Activated CD4-positive, alpha-beta memory T cell treated with anti-CD3 and anti-CD28 coated beads for 36 hours (primary cell): ENCODE data around the gene INCA1. TPM values are rescaled to one million over a fixed set of nuclear protein-coding genes. Genes with fewer than 3 reads are reported as not detected.

Experiments
- CTCF ChIA-PET: fragments of 350-600 bp; sonication (Branson Sonifier 250); formaldehyde crosslinking; loops from one replicate; lab custom pipeline; 2021; ENCODE audit warnings: antibody characterized with exemption, inconsistent platforms; lab: Charles Lee
- POLR2A ChIA-PET: fragments of 350-600 bp; sonication (Branson Sonifier 250); formaldehyde crosslinking; loops from one replicate; lab custom pipeline; 2021; ENCODE audit warnings: antibody characterized with exemption; lab: Charles Lee
- DNase-seq: peaks from one replicate; pipeline ENCODE4 v3.0.0-alpha.2; 2020
- H3K27ac Mint-ChIP-seq: one replicate; pipeline ENCODE4 v1.8.0; 2021; ENCODE audit warnings: mixed read lengths
- H3K27me3 Mint-ChIP-seq: one replicate; pipeline ENCODE4 v1.8.0; 2021; ENCODE audit warnings: mixed read lengths
- H3K36me3 Mint-ChIP-seq: one replicate; pipeline ENCODE4 v1.8.0; 2021; ENCODE audit warnings: mixed read lengths
- H3K4me1 Mint-ChIP-seq: one replicate; pipeline ENCODE4 v1.8.0; 2021; ENCODE audit warnings: low read depth, mixed read lengths
- H3K4me3 Mint-ChIP-seq: one replicate; pipeline ENCODE4 v1.8.0; 2021; ENCODE audit warnings: mild to moderate bottlenecking, mixed read lengths
- H3K9me3 Mint-ChIP-seq: one replicate; pipeline ENCODE4 v1.8.0; 2021; ENCODE audit warnings: mixed read lengths
- intact Hi-C: fragments of 100-400 bp; cut with micrococcal nuclease; formaldehyde crosslinking; loops from one replicate; pipeline ENCODE4 v1.15.1; 2023
- microRNA-seq: library from miRNA; unstranded; fragments of <30 nt; microRNA quantifications from one replicate; pipeline ENCODE4 v1.2.0, GENCODE V29; 2022; ENCODE audit warnings: borderline number of aligned reads, borderline microRNAs expressed, borderline replicate concordance
- total RNA-seq, 2 experiments: library from RNA; stranded (reverse); gene quantifications; one replicate each; pipeline ENCODE4 v1.2.3, GENCODE V29; 2021

Gene INCA1
- total RNA-seq, 2 experiments from 2014 or later, result 0.40 TPM; not detected in 1

- intact Hi-C loops, result loop anchor here (2.0 to 10.0 kb wide), 6 partner anchors 38 to 796 kb away; partner anchors contain the start of genes ARRB2, CAMTA2, CHRNE and CYB5D2
- H3K9me3 Mint-ChIP-seq, result no peaks in the 10 kb centered on the region
- DNase-seq, result no peak
- H3K27me3 Mint-ChIP-seq, result peaks cover 1% of the 10 kb centered on the region
- peak overlapping the region; percentile 95 for H3K27ac Mint-ChIP-seq
- CTCF ChIA-PET, result interaction anchor here (1.6 to 2.1 kb wide), 2 partner anchors 26 to 42 kb away, joined by 5 read pairs; partner anchors contain the start of genes C17orf107 and SPAG7
- POLR2A ChIA-PET, result interaction anchor here (1.0 to 21.0 kb wide), 4 partner anchors 9 to 56 kb away, joined by 3 to 346 read pairs (median 35); partner anchors contain the start of genes ENO3, INCA1, KIF1C and PFN1
- peak overlapping the region; percentile 90 for H3K4me3 Mint-ChIP-seq
- H3K4me1 Mint-ChIP-seq, result peaks cover 58% of the 10 kb centered on the region
- H3K36me3 Mint-ChIP-seq, result peaks cover 72% of the 10 kb centered on the region
Measured at GRCh38 chr17:4941319-4941610, 56.1 kb downstream of the INCA1 start.

GRCh38 chr17:4940555-4941318 is 56.6 kb downstream of the INCA1 start:
- intact Hi-C loops, result loop anchor here (1.0 to 10.0 kb wide), 8 partner anchors 8 to 796 kb away; partner anchors contain the start of genes ARRB2, CAMTA2, CHRNE and CYB5D2
- peak overlapping the region; percentile 95 for H3K27ac Mint-ChIP-seq
- peaks cover 1% of the 10 kb centered on the region for H3K27me3 Mint-ChIP-seq
- H3K4me3 Mint-ChIP-seq, result peak overlapping the region; percentile 90
- peaks cover 70% of the 10 kb centered on the region for H3K36me3 Mint-ChIP-seq
- H3K9me3 Mint-ChIP-seq, result no peaks in the 10 kb centered on the region
- DNase-seq, result peak; percentile 70
- ChIA-PET CTCF (interaction anchor here (0.8 to 2.4 kb wide), 14 partner anchors 11 to 231 kb away, joined by 3 to 13 read pairs (median 4); partner anchors contain the start of genes C17orf107, CHRNE, GLTPD2 and SPAG7), POLR2A (interaction anchor here (0.6 to 21.0 kb wide), 12 partner anchors 9 to 481 kb away, joined by 3 to 346 read pairs (median 6); partner anchors contain the start of genes C17orf107, CAMTA2, ENO3 and INCA1)
- H3K4me1 Mint-ChIP-seq, result peaks cover 55% of the 10 kb centered on the region

- H3K36me3 Mint-ChIP-seq, result peaks cover 64% of the 10 kb centered on the region
- peaks cover 1% of the 10 kb centered on the region for H3K27me3 Mint-ChIP-seq
- POLR2A ChIA-PET, result interaction anchor here (0.6 to 21.0 kb wide), 12 partner anchors 10 to 481 kb away, joined by 3 to 346 read pairs (median 6); partner anchors contain the start of genes C17orf107, CAMTA2, ENO3 and INCA1
- no peaks in the 10 kb centered on the region for H3K9me3 Mint-ChIP-seq
- intact Hi-C loops, result loop anchor here (1.0 to 10.0 kb wide), 9 partner anchors 8 to 795 kb away; partner anchors contain the start of genes ARRB2, CAMTA2, CHRNE and CYB5D2
- peak; percentile 97 for DNase-seq
- CTCF ChIA-PET, result interaction anchor here (0.8 to 2.4 kb wide), 16 partner anchors 11 to 230 kb away, joined by 3 to 13 read pairs (median 4); partner anchors contain the start of genes C17orf107, CAMTA2, CHRNE and GLTPD2
- peak within 1 kb of the TSS; percentile 90 for H3K4me3 Mint-ChIP-seq
- peak within 1 kb of the TSS; percentile 95 for H3K27ac Mint-ChIP-seq
- H3K4me1 Mint-ChIP-seq, result peaks cover 47% of the 10 kb centered on the region
Measured at GRCh38 chr17:4939796-4940554, 57.3 kb downstream of the INCA1 start, which contains the start of the genes RNF167 and SLC25A11. Gene RNF167 (plus strand): TSS chr17:4940268. CDS start chr17:4940910, 642 bp downstream. Gene SLC25A11 (minus strand): TSS chr17:4940046. CDS start chr17:4939910, 136 bp downstream.

GRCh38 chr17:4939546-4939795 is 57.9 kb downstream of the INCA1 start:
- intact Hi-C loops, result loop anchor here (1.0 kb wide), 1 partner anchor 30 kb away; no protein-coding TSS in a partner anchor
- ChIA-PET CTCF (interaction anchor here (0.8 to 2.4 kb wide), 12 partner anchors 19 to 230 kb away, joined by 3 to 13 read pairs (median 5); partner anchors contain the start of genes C17orf107, CAMTA2, CHRNE and GLTPD2), POLR2A (interaction anchor here (1.1 to 21.0 kb wide), 10 partner anchors 10 to 302 kb away, joined by 3 to 346 read pairs (median 6); partner anchors contain the start of genes C17orf107, CAMTA2, ENO3 and INCA1)
- H3K4me1 Mint-ChIP-seq, result peaks cover 45% of the 10 kb centered on the region
- no peak for DNase-seq
- H3K36me3 Mint-ChIP-seq, result peaks cover 59% of the 10 kb centered on the region
- peak overlapping the region; percentile 95 for H3K27ac Mint-ChIP-seq
- peak overlapping the region; percentile 90 for H3K4me3 Mint-ChIP-seq
- no peaks in the 10 kb centered on the region for H3K9me3 Mint-ChIP-seq
- H3K27me3 Mint-ChIP-seq, result peaks cover 1% of the 10 kb centered on the region

- ChIA-PET CTCF (interaction anchor here (0.8 to 2.4 kb wide), 9 partner anchors 19 to 229 kb away, joined by 3 to 13 read pairs (median 5); partner anchors contain the start of genes CAMTA2, CHRNE and SPAG7), POLR2A (interaction anchor here (1.1 to 21.0 kb wide), 9 partner anchors 11 to 303 kb away, joined by 3 to 346 read pairs (median 7); partner anchors contain the start of genes C17orf107, CAMTA2, ENO3 and PFN1)
- intact Hi-C loops, result loop anchor here (1.0 kb wide), 1 partner anchor 30 kb away; no protein-coding TSS in a partner anchor
- Mint-ChIP-seq H3K4me1 (peaks cover 45% of the 10 kb centered on the region), H3K9me3 (no peaks in the 10 kb centered on the region), H3K4me3 (peak overlapping the region; percentile 90), H3K27me3 (peaks cover 1% of the 10 kb centered on the region), H3K36me3 (peaks cover 55% of the 10 kb centered on the region), H3K27ac (peak overlapping the region; percentile 95)
- DNase-seq, result no peak
Measured at GRCh38 chr17:4938688-4939545, 58.4 kb downstream of the INCA1 start.

Small RNAs within 50 kb of the gene (microRNA-seq; reads per million reads assigned to microRNA genes)
- gene MIR6864, result 2.0 reads per million
- not detected for gene MIR6865

Other genes with a start within 250 kb of the INCA1 start
- gene TM4SF5, start 225.6 kb downstream of the INCA1 start, total RNA-seq, result not detected
- not detected for gene VMO1, start 211.2 kb downstream of the INCA1 start, total RNA-seq
- gene GLTPD2, start 208.6 kb downstream of the INCA1 start, total RNA-seq, result not detected
- 100 to 1,000 TPM; 165 to 177 TPM for gene PSMB6, start 201.4 kb downstream of the INCA1 start, total RNA-seq
- 10 to 100 TPM; 15.8 to 19.3 TPM for gene PLD2, start 190.4 kb downstream of the INCA1 start, total RNA-seq
- 10 to 100 TPM; 67.5 to 79.3 TPM for gene MINK1, start 164.2 kb downstream of the INCA1 start, total RNA-seq
- gene C17orf107, start 98.0 kb downstream of the INCA1 start, total RNA-seq, result 1 to 10 TPM; 2.3 to 2.5 TPM
- under 1 TPM; 0.45 to 0.56 TPM for gene CHRNE, start 94.4 kb downstream of the INCA1 start, total RNA-seq
- gene GP1BA, start 65.2 kb downstream of the INCA1 start, total RNA-seq, result not detected
- 10 to 100 TPM; 70.5 to 72.5 TPM for gene SLC25A11, start 57.5 kb downstream of the INCA1 start, total RNA-seq
- gene RNF167, start 57.3 kb downstream of the INCA1 start, total RNA-seq, result 100 to 1,000 TPM; 130 to 157 TPM
- gene PFN1, start 49.0 kb downstream of the INCA1 start, total RNA-seq, result 1,000 to 10,000 TPM; 1,907 to 1,923 TPM
- gene ENO3, start 46.4 kb downstream of the INCA1 start, total RNA-seq, result 10 to 100 TPM; 26.5 to 26.8 TPM
- gene SPAG7, start 29.7 kb downstream of the INCA1 start, total RNA-seq, result 10 to 100 TPM; 60.6 to 65.8 TPM
- 100 to 1,000 TPM; 101 to 109 TPM for gene CAMTA2, start 9.8 kb downstream of the INCA1 start, total RNA-seq
- gene KIF1C, start 428 bp upstream of the INCA1 start, total RNA-seq, result 10 to 100 TPM; 43.9 to 48.8 TPM
- gene SLC52A1, start 37.9 kb upstream of the INCA1 start, total RNA-seq, result under 1 TPM; 0.31 to 0.36 TPM
- 1 to 10 TPM; 1.8 to 1.9 TPM for gene ZFP3, start 80.9 kb upstream of the INCA1 start, total RNA-seq
- gene ZNF232, start 114.4 kb upstream of the INCA1 start, total RNA-seq, result 10 to 100 TPM; 13.6 to 14.2 TPM
- gene USP6, start 118.5 kb upstream of the INCA1 start, total RNA-seq, result under 1 TPM; 0.05 TPM
- 1 to 10 TPM; 5.3 to 6.2 TPM for gene ZNF594, start 194.3 kb upstream of the INCA1 start, total RNA-seq
- gene SCIMP, start 237.3 kb upstream of the INCA1 start, total RNA-seq, result not detected